ENCODE results near the gene GPC6. TPM values are rescaled to one million over a fixed set of nuclear protein-coding genes. Genes with fewer than 3 reads are reported as not detected.

Gene GPC6
- polyA plus RNA-seq, 1 donor (not counting 4 experiments of a cell fraction or from before 2014, with no cell fraction given) = 0.42 TPM

DNA sequence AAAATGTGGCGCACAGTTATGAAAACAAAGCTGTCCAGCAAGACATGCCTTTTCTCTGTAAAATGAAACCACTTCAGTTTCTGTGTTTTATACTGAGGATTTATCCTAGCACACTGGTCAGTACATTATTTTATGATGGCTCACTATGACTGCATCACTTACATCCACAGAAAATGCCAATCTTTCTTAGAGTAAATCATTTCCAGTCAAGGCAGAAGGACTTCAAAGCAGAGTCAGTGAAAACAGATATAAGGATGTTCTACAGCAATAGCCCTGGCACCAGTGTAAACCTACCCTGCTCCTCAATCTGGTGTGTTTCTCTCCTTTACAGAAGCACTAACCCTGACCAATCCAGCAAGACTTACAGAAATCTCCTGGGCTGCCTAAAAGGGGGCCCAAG lies 473.5 kb downstream of the GPC6 start:
- dilution Hi-C loops (cut with MboI; ENCODE audit: extremely low pct_ligation_motif_present, low sequenced_read_pairs) = no loop called here
- no peak overlapping the region for H3K4me3 ChIP-seq (ENCODE audit: control insufficient read depth in 2 of 3, extremely low read depth in 1 of 3, insufficient read depth in 2 of 3, low read depth in 1 of 3, low read length in 3 of 3)
- H3K9me3 ChIP-seq (ENCODE audit: control insufficient read depth, low read depth, low read length) = no peaks in the 10 kb centered on the region
- no peak overlapping the region for H3K9ac ChIP-seq (ENCODE audit: control insufficient read depth, extremely low read depth, insufficient read depth, low read length)
- H3K9me1 ChIP-seq (ENCODE audit: control insufficient read depth, extremely low read depth, insufficient read depth, low read length) = no peaks in the 10 kb centered on the region
- no peak overlapping the region for H3K4me2 ChIP-seq (ENCODE audit: control insufficient read depth, extremely low read depth, insufficient read depth, low read depth, low read length)
- no peaks in the 10 kb centered on the region for H4K20me1 ChIP-seq (ENCODE audit: control insufficient read depth, extremely low read depth, insufficient read depth, low read length)
- H3K79me2 ChIP-seq (ENCODE audit: control insufficient read depth, insufficient read depth, low read length) = no peaks in the 10 kb centered on the region
- DNase-seq (ENCODE audit: low read depth, low spot score) (no peak), FAIRE-seq (no peak)
- no peak overlapping the region for H2AFZ ChIP-seq (ENCODE audit: control insufficient read depth, low read length)
- H3K4me1 ChIP-seq (ENCODE audit: control insufficient read depth, extremely low read depth, insufficient read depth, low read length) = no peaks in the 10 kb centered on the region
- H3K27me3 ChIP-seq (ENCODE audit: control insufficient read depth, extremely low read depth, insufficient read depth, low read length) = no peaks in the 10 kb centered on the region
- TF ChIP-seq, protein P1, sequence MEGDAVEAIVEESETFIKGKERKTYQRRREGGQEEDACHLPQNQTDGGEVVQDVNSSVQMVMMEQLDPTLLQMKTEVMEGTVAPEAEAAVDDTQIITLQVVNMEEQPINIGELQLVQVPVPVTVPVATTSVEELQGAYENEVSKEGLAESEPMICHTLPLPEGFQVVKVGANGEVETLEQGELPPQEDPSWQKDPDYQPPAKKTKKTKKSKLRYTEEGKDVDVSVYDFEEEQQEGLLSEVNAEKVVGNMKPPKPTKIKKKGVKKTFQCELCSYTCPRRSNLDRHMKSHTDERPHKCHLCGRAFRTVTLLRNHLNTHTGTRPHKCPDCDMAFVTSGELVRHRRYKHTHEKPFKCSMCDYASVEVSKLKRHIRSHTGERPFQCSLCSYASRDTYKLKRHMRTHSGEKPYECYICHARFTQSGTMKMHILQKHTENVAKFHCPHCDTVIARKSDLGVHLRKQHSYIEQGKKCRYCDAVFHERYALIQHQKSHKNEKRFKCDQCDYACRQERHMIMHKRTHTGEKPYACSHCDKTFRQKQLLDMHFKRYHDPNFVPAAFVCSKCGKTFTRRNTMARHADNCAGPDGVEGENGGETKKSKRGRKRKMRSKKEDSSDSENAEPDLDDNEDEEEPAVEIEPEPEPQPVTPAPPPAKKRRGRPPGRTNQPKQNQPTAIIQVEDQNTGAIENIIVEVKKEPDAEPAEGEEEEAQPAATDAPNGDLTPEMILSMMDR (optimal IDR thresholded peaks at IDR 0.05 in 1 of 3, IDR thresholded peaks at IDR 0.05 in 1 of 3, conservative IDR thresholded peaks at IDR 0.05 in 1 of 3; ENCODE audit: extremely low read depth in 1 of 3, insufficient read depth in 2 of 3, low read length in 3 of 3) = no peak
- no peak for TF ChIP-seq EZH2 (IDR thresholded peaks at IDR 0.05; ENCODE audit: low read length)
- no peaks in the 10 kb centered on the region for H3K36me3 ChIP-seq (ENCODE audit: control insufficient read depth in 2 of 2, extremely low read depth in 1 of 2, insufficient read depth in 2 of 2, low read length in 2 of 2)
- H3K27ac ChIP-seq (ENCODE audit: control insufficient read depth, insufficient read depth, low read length) = no peak overlapping the region

DNA sequence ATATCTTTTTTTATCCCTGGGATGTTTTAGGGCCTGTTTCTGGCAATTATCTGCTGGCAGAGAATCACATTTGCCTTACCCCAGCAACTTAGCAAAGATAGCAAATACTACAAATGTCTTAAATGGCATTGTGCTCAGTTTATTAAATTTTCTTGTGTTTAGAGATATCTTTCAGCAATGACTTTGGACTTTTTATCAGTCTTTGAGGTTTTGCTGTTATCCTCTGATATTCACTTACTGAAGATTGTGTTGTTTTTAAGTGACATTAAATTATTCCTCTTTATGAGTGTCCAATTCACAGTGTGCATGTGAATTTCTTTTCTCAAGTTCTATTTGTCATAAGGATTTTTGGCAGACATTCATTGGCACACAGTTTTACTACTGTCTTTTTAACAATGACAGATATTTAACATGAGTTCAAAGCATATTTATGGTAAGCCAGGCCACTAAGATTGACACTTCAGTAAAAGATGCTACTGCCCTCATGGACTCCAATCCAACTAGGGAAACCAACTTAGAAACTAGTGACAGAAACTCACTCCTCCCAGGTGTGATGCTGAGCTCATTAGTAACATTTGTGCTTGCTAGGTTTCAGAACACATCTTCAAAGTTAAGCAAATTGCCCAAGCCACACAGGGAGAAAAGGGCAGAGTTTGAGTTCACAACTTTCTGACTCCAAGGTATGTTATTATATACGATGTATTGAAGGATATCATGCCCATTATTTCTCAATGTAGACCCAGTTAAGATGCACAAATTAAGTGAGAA lies 481.9 kb downstream of the GPC6 start:
- Histone ChIP-seq H4K20me1 (ENCODE audit: control insufficient read depth, extremely low read depth, insufficient read depth, low read length) (no peaks in the 10 kb centered on the region), H3K9me1 (ENCODE audit: control insufficient read depth, extremely low read depth, insufficient read depth, low read length) (no peaks in the 10 kb centered on the region), H3K9me3 (ENCODE audit: control insufficient read depth, low read depth, low read length) (no peaks in the 10 kb centered on the region), H2AFZ (ENCODE audit: control insufficient read depth, low read length) (no peak overlapping the region), H3K27ac (ENCODE audit: control insufficient read depth, insufficient read depth, low read length) (no peak overlapping the region), H3K4me1 (ENCODE audit: control insufficient read depth, extremely low read depth, insufficient read depth, low read length) (no peaks in the 10 kb centered on the region), H3K4me2 (ENCODE audit: control insufficient read depth, extremely low read depth, insufficient read depth, low read depth, low read length) (no peak overlapping the region), H3K79me2 (ENCODE audit: control insufficient read depth, insufficient read depth, low read length) (no peaks in the 10 kb centered on the region), H3K4me3 (ENCODE audit: control insufficient read depth in 2 of 3, extremely low read depth in 1 of 3, insufficient read depth in 2 of 3, low read depth in 1 of 3, low read length in 3 of 3) (no peak overlapping the region), H3K27me3 (ENCODE audit: control insufficient read depth, extremely low read depth, insufficient read depth, low read length) (no peaks in the 10 kb centered on the region), H3K36me3 (ENCODE audit: control insufficient read depth in 2 of 2, extremely low read depth in 1 of 2, insufficient read depth in 2 of 2, low read length in 2 of 2) (no peaks in the 10 kb centered on the region), H3K9ac (ENCODE audit: control insufficient read depth, extremely low read depth, insufficient read depth, low read length) (no peak overlapping the region)
- DNase-seq (ENCODE audit: low read depth, low spot score) (no peak), FAIRE-seq (no peak)
- TF ChIP-seq, protein P1 (optimal IDR thresholded peaks at IDR 0.05 in 1 of 3, IDR thresholded peaks at IDR 0.05 in 1 of 3, conservative IDR thresholded peaks at IDR 0.05 in 1 of 3; ENCODE audit: extremely low read depth in 1 of 3, insufficient read depth in 2 of 3, low read length in 3 of 3) = no peak
- no peak for TF ChIP-seq EZH2 (IDR thresholded peaks at IDR 0.05; ENCODE audit: low read length)
- dilution Hi-C loops (cut with MboI; ENCODE audit: extremely low pct_ligation_motif_present, low sequenced_read_pairs) = no loop called here

Data from keratinocyte (primary cell).